ENCODE results near the gene AP3S1. TPM values are rescaled to one million over a fixed set of nuclear protein-coding genes. Genes with fewer than 3 reads are reported as not detected.
A peak's percentile ranks its signal among the peaks of the same experiment; 100 is the strongest.

AP3S1 gene
- polyA plus RNA-seq, 2 of the 4 experiments (the other 2 are of a cell fraction), result 75.7 to 103 TPM

DNA sequence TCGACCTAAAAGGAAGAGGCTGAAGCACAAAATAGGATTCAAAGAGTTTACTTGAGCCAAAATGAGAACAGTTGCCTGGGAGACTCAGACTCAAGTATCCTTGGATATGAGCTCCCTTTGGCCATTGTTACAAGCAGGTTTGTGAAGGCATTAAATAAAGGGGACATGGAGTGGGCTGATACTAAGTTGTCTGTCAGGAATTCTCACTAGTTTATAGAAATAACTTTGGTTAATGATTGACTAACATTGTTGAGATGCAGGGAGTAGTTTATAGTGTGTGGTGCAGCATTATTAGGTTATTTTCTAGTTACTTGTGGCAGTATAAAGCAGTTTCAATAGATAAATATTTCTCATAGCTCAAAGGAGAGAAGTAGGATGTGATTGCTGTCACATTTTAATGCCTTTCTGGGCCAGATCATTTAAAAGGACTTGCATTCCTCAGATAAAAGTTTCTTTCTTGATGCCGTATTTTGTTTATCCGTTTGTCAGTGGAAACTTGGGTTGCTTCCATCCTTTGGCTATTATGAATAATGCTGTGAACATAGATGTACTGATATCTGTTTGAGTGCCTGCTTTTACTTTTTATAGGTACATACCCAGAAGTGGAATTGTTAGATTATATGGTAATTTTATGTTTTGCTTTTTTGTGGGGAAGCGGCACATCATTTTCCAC, 9.1 kb downstream of the AP3S1 start:
- FAIRE-seq (no peak), ATAC-seq (peak in 1 of 2 experiments; percentile 65; a peak in 3 of 6 replicates), DNase-seq (ENCODE audit: low read depth in 1 of 2, low spot score in 1 of 2) (no peak)
- Histone ChIP-seq H3K4me3 (no peak overlapping the region), H3K9me3 (0 out of 3 replicates have a peak, but pooled peaks cover 2% of the 10 kb centered on the region), H3K4me2 (peak overlapping the region; percentile 45), H3K27ac (no peak overlapping the region), H3K4me1 (peaks cover 22% of the 10 kb centered on the region)
- POLR2A ChIA-PET, result no interaction called here
- CTCF ChIA-PET, result no interaction called here
- no peak for TF ChIP-seq ZFP36 (IDR thresholded peaks at IDR 0.05; ENCODE audit: borderline replicate concordance, partially characterized antibody)
- no peak for TF ChIP-seq ZSCAN20 (CRISPR knock-in tag; IDR thresholded peaks at IDR 0.05)
- no peak for TF ChIP-seq MAFK (IDR thresholded peaks at IDR 0.05; ENCODE audit: partially characterized antibody)
- no peak for TF ChIP-seq RARB (CRISPR knock-in tag; IDR thresholded peaks at IDR 0.05)
- no peak for TF ChIP-seq CEBPB (IDR thresholded peaks at IDR 0.05)
- no peak for TF ChIP-seq HOXA7 (CRISPR knock-in tag; IDR thresholded peaks at IDR 0.05)
- no peak for TF ChIP-seq EP300 (IDR thresholded peaks at IDR 0.05)
- TF ChIP-seq, protein P1, sequence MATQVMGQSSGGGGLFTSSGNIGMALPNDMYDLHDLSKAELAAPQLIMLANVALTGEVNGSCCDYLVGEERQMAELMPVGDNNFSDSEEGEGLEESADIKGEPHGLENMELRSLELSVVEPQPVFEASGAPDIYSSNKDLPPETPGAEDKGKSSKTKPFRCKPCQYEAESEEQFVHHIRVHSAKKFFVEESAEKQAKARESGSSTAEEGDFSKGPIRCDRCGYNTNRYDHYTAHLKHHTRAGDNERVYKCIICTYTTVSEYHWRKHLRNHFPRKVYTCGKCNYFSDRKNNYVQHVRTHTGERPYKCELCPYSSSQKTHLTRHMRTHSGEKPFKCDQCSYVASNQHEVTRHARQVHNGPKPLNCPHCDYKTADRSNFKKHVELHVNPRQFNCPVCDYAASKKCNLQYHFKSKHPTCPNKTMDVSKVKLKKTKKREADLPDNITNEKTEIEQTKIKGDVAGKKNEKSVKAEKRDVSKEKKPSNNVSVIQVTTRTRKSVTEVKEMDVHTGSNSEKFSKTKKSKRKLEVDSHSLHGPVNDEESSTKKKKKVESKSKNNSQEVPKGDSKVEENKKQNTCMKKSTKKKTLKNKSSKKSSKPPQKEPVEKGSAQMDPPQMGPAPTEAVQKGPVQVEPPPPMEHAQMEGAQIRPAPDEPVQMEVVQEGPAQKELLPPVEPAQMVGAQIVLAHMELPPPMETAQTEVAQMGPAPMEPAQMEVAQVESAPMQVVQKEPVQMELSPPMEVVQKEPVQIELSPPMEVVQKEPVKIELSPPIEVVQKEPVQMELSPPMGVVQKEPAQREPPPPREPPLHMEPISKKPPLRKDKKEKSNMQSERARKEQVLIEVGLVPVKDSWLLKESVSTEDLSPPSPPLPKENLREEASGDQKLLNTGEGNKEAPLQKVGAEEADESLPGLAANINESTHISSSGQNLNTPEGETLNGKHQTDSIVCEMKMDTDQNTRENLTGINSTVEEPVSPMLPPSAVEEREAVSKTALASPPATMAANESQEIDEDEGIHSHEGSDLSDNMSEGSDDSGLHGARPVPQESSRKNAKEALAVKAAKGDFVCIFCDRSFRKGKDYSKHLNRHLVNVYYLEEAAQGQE (IDR thresholded peaks at IDR 0.05), result no peak
- no peak for TF ChIP-seq EHMT2 (IDR thresholded peaks at IDR 0.05; ENCODE audit: low read depth)
- no peak for TF ChIP-seq KDM5A (IDR thresholded peaks at IDR 0.05)
- TF ChIP-seq TP53 (CRISPR knock-in tag; IDR thresholded peaks at IDR 0.05), result no peak
- TF ChIP-seq, protein P2, sequence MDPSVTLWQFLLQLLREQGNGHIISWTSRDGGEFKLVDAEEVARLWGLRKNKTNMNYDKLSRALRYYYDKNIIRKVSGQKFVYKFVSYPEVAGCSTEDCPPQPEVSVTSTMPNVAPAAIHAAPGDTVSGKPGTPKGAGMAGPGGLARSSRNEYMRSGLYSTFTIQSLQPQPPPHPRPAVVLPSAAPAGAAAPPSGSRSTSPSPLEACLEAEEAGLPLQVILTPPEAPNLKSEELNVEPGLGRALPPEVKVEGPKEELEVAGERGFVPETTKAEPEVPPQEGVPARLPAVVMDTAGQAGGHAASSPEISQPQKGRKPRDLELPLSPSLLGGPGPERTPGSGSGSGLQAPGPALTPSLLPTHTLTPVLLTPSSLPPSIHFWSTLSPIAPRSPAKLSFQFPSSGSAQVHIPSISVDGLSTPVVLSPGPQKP (IDR thresholded peaks at IDR 0.05; ENCODE audit: low read depth, low read length), result no peak
- TF ChIP-seq KDM1A (IDR thresholded peaks at IDR 0.05; ENCODE audit: low read depth), result no peak
- WGBS (ENCODE audit: missing lambda C conversion rate), result 51% methylated on average over 4 of the region's 4 CpGs

DNA sequence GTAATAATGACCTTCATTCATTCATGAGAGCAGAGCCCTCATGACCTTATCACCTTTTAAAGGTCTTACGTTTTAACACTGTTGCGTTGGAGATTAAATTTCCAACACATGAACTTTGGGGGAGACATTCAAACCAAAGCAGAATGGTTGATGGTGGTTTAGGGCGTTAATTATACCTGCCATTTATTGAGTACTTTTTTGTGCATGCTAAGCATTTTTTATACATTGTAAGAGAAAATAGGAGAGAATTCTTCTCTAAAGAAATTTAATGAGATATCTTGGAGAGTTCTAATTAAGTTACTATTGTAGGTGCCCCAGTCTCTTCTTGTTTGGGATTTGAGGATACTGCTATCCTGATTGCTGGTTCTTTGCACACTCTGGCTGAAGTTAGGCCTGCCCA, 12.4 kb downstream of the AP3S1 start:
- DNase-seq (ENCODE audit: low read depth in 1 of 2, low spot score in 1 of 2) (no peak), FAIRE-seq (no peak), ATAC-seq (no peak)
- 93% methylated on average over 3 of the region's 3 CpGs for WGBS (ENCODE audit: missing lambda C conversion rate)
- Histone ChIP-seq H3K4me2 (no peak overlapping the region), H3K4me3 (no peak overlapping the region), H3K27ac (no peak overlapping the region), H3K4me1 (peaks cover 39% of the 10 kb centered on the region), H3K9me3 (0 out of 3 replicates have a peak, but pooled peaks cover 2% of the 10 kb centered on the region)
- CTCF ChIA-PET, result no interaction called here
- POLR2A ChIA-PET, result no interaction called here
- no peak for TF ChIP-seq RNF2 (IDR thresholded peaks at IDR 0.05; ENCODE audit: borderline replicate concordance, low read depth)
- no peak for TF ChIP-seq SREBF2 (IDR thresholded peaks at IDR 0.05)
- TF ChIP-seq MAFK (IDR thresholded peaks at IDR 0.05; ENCODE audit: partially characterized antibody), result peak; percentile 85
- TF ChIP-seq, protein P3, sequence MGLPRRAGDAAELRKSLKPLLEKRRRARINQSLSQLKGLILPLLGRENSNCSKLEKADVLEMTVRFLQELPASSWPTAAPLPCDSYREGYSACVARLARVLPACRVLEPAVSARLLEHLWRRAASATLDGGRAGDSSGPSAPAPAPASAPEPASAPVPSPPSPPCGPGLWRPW (IDR thresholded peaks at IDR 0.05), result no peak
- no peak for TF ChIP-seq ZNF302 (CRISPR knock-in tag; IDR thresholded peaks at IDR 0.05)
- TF ChIP-seq CEBPB (IDR thresholded peaks at IDR 0.05), result no peak
- TF ChIP-seq GATA3 (IDR thresholded peaks at IDR 0.05; ENCODE audit: borderline replicate concordance), result no peak
- TF ChIP-seq CBX8 (IDR thresholded peaks at IDR 0.05), result no peak
- no peak for TF ChIP-seq HOXB5 (CRISPR knock-in tag; IDR thresholded peaks at IDR 0.05)

Measured in A549 (cell line).